Right lobe of liver (tissue), 6 donors: ENCODE data around the gene DNAH8. TPM values are rescaled to one million over a fixed set of nuclear protein-coding genes. Genes with fewer than 3 reads are reported as not detected.

Experiments used
- ATAC-seq, 4 donors: fragments of 200-7000 bp; cut with Tn5 transposase; one replicate each; pipeline ENCODE4 v1.9.1; 2020; ENCODE audit warnings: mild to moderate bottlenecking in 4 of 4, moderate library complexity in 4 of 4
- DNase-seq, 3 donors: peaks; one replicate each; pipeline ENCODE4 v3.0.0-alpha.2; 2020
- H3K27ac ChIP-seq, 3 donors: fragments of 200-600 bp; one replicate each; pipeline ENCODE4 v1.8.0; 2022
- H3K27me3 ChIP-seq, 2 donors: fragments of 200-600 bp; one replicate each; pipeline ENCODE4 v1.8.0; 2022
- H3K36me3 ChIP-seq, 4 donors: fragments of 200-600 bp; sonication (generic) in 1 of 4; one replicate each; pipeline versions ENCODE4 v1.5.1 to v1.8.0; 2017 to 2022; ENCODE audit warnings: control low read depth in 1 of 4
- H3K4me1 ChIP-seq, 4 donors: fragments of 200-600 bp; sonication (generic) in 1 of 4; one replicate each; pipeline versions ENCODE4 v1.5.1 to v1.8.0; 2017 to 2022; ENCODE audit warnings: control low read depth in 1 of 4
- H3K4me3 ChIP-seq, 3 donors: fragments of 200-600 bp; one replicate each; pipeline ENCODE4 v1.8.0; 2022
- H3K9me3 ChIP-seq, 4 donors: fragments of 200-600 bp; sonication (generic) in 1 of 4; one replicate each; pipeline versions ENCODE4 v1.5.1 to v1.8.0; 2017 to 2022; ENCODE audit warnings: control low read depth in 1 of 4
- CTCF ChIP-seq, 4 donors: fragments of 200-600 bp in 3 of 4; fragments of 450-650 bp in 1 of 4; IDR thresholded peaks; one replicate each; pipeline versions ENCODE4 v1.5.1 to v1.8.0; 2016 to 2022; ENCODE audit warnings: antibody characterized with exemption in 4 of 4, mild to moderate bottlenecking in 2 of 4
- POLR2A ChIP-seq: fragments of 450-650 bp; IDR thresholded peaks from one replicate; pipeline ENCODE4 v1.6.1; 2017; ENCODE audit warnings: antibody characterized with exemption, mild to moderate bottlenecking
- WGBS: methylation state at CpG from one replicate; pipeline ENCODE4 v1.1.6; 2018; ENCODE audit warnings: low coverage, low lambda C conversion rate; ENCODE audit not compliant: insufficient coverage; ENCODE audit errors: missing lambda C conversion rate; 5-methylcytosine and 5-hydroxymethylcytosine counted together
- intact Hi-C, 2 donors: fragments of 100-400 bp; cut with DNase I; formaldehyde crosslinking; loops; one replicate each; pipeline versions ENCODE4 v1.11.2 to v1.14.1; 2022
- long read RNA-seq: library from polyadenylated mRNA; unstranded; transcript quantifications from one replicate; pipeline ENCODE4 v2.0.0, GENCODE V29; 2019
- total RNA-seq, 6 experiments: library from RNA; depleted of rRNA in 2 of 6; stranded (reverse); fragments of >200 nt in 2 of 6; fragmentation: NEBNext Ultra II Directional in 3 of 6; extraction: Animal tissue kit (Norgen Biotek cat#: 25700) in 3 of 6; gene quantifications; one replicate each; pipeline versions ENCODE4 v1.1.0 to v1.2.4, GENCODE V29; 2016 to 2023
- donor health status: DM: no; HTN: yes; CAD: no.
- donor health status: DM: no; HTN: no; CAD: no.
- donor health status: DM: no; HTN: no; CAD: no.
- donor health status: DM: no; HTN: yes; CAD: no.
- donor health status: DM: no; HTN: yes; CAD: no.

The DNAH8 gene, protein sequence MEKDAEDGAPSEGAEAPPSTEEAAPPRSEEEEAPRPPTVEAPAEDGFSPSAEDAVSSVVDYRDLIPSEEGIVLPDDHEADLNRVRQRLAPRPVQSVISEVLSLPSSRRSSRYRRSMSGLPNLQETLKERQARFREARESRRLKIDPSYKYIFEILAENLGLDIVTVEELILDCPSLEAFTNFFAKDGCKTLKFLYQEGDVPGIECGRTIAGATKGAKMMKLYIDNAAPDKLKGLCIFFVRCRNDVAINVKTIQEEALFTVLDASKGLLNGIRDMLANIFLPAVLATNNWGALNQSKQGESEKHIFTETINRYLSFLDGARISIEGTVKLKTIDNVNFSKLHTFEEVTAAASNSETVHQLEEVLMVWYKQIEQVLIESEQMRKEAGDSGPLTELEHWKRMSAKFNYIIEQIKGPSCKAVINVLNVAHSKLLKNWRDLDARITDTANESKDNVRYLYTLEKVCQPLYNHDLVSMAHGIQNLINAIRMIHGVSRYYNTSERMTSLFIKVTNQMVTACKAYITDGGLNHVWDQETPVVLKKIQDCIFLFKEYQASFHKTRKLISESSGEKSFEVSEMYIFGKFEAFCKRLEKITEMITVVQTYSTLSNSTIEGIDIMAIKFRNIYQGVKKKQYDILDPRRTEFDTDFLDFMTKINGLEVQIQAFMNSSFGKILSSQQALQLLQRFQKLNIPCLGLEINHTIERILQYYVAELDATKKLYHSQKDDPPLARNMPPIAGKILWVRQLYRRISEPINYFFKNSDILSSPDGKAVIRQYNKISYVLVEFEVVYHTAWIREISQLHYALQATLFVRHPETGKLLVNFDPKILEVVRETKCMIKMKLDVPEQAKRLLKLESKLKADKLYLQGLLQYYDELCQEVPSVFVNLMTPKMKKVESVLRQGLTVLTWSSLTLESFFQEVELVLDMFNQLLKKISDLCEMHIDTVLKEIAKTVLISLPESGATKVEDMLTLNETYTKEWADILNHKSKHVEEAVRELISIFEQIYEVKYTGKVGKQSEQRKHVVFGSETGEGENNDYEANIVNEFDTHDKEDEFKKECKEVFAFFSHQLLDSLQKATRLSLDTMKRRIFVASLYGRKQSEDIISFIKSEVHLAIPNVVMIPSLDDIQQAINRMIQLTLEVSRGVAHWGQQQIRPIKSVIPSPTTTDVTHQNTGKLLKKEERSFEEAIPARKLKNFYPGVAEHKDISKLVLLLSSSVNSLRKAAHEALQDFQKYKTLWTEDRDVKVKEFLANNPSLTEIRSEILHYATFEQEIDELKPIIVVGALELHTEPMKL (N-terminal part only)
- total RNA-seq, result under 1 TPM in 1 of 6 experiments, not detected in 5; 0.02 TPM
- long read RNA-seq, result 0 reads

DNA sequence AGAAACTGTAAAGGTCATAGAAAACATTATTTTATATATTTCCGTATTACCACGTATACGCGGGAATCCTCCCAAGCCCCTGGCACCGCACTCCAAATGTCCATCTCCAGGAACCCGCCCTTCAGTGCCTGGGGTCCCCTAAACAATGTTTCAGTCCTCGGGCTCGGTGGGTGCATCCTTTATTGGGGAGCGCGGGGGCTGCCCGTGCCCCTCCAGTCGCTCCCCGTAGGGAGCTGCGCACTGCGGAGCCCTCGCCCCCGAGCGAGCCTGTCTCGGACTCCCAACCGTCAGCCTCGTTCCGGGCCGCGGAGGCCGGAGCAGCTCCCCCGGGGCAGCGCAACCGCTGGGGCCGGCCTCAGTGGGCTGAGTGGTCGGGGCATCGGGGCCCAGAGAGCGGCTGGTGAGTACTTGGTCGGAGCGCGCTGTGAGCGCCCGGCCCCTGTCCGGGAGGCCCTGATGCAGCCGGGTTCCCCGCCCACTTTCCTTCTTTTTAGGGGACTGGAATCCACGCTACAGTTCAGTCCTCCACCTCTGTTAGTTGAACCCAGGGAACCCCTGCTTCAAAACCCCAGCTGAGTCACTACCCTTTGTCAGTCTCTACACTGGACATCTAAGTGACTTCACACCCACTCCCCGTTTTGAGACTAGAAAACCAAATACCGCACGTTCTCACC lies at the start of gene DNAH8:
Gene DNAH8, plus strand, starts transcription at position 296 of the 674 bp plus-strand sequence. CDS start 7,499 bp downstream, outside the sequence.
- intact Hi-C loops, result no loop called here
- DNase-seq (peak in 1 of 3 donors; percentile 21), ATAC-seq (peak; percentile 19 to 62 (median 40))
- no peaks in the 10 kb centered on the region for H3K36me3 ChIP-seq
- no peaks in the 10 kb centered on the region for H3K4me1 ChIP-seq
- peak within 1 kb of the TSS; percentile 12 to 26 (median 16) for H3K4me3 ChIP-seq
- peaks cover 0 to 12% of the 10 kb centered on the region in 2 donors for H3K27me3 ChIP-seq
- TF ChIP-seq CTCF (IDR thresholded peaks at IDR 0.05), result no peak
- no peak for TF ChIP-seq POLR2A
- 11% methylated on average over 21 of the region's 44 CpGs for WGBS
- H3K27ac ChIP-seq, result no peak within 1 kb of the TSS
- H3K9me3 ChIP-seq, result no peaks in the 10 kb centered on the region

DNA sequence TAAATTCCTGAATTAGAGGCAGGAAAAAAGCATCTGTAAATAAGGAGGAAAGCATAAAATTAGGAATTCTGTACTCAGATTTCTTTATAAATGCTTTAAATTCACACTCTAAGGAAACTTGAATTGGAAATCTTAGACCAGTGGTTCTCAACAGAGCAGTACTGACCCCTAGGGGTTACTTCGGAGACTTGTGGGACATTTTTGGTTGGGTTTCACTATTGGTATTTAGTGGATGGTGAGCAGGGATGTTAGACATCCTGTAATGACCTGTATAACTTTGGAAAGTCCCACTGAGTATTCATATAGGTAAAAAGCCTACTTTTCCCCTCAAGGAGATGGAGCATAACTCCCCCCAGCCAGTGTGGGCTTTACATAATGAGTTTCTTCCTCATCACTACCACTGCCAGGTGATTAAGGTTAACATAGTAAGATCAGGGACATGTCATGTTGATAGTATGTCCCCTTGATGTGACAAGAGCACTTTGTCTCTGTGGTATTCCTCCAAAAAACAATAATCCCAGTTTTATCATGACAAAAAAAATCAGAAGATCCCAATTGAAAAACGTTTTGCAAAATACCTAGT lies 43.1 kb upstream of the DNAH8 start:
- TF ChIP-seq POLR2A, result no peak
- TF ChIP-seq CTCF (IDR thresholded peaks at IDR 0.05), result peak; percentile 56 to 80 (median 76)
- Histone ChIP-seq H3K4me3 (no peak overlapping the region), H3K27me3 (no peaks in the 10 kb centered on the region), H3K27ac (no peak overlapping the region), H3K9me3 (no peaks in the 10 kb centered on the region), H3K4me1 (no peaks in the 10 kb centered on the region), H3K36me3 (peaks cover 0 to 14% (median 2%) of the 10 kb centered on the region in 4 donors)
- WGBS, result 13% methylated on average over 2 of the region's 2 CpGs
- intact Hi-C loops, result no loop called here
- DNase-seq (no peak), ATAC-seq (peak; percentile 84 to 95 (median 88))

DNA sequence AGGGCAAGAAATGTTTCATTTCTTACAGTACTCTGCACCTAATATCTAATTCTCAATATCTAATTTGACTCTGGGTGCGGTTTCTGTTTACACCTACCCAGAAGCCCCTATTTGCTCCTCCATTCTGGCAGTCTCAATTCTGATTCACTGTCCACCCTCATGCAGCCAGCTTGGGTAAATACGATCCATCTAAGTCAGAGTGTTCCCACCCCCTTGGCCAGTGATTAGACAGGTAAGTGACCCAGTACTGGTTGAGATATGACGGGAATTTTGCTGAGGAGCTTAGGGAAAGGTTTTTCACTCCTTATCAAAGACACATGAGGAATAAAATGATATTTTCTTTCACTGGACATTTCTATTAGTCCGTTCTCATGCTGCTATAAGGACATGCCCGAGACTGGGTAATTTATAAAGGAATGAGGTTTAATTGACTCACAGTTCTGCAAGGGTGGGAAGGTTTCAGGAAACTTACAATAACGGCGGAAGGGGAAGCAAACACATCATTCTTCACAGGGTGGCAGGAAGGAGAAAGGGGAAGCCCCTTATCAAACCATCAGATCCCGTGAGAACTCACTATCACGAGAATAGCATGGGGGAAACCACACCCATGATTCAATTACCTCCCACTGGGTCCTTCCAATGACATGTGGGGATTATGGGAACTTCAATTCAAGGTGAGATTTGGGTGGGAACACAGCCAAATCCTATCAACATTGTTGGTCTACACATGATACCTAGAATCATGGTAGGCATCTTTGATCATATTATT lies 41.5 kb upstream of the DNAH8 start:
- H3K36me3 ChIP-seq, result peaks cover 0 to 15% (median 2%) of the 10 kb centered on the region in 4 donors
- no peak overlapping the region for H3K27ac ChIP-seq
- DNase-seq (no peak), ATAC-seq (peak; percentile 27 to 42 (median 36))
- intact Hi-C loops, result no loop called here
- WGBS, result 26% methylated on average over 8 of the region's 9 CpGs
- H3K4me1 ChIP-seq, result no peaks in the 10 kb centered on the region
- no peaks in the 10 kb centered on the region for H3K9me3 ChIP-seq
- H3K4me3 ChIP-seq, result no peak overlapping the region
- H3K27me3 ChIP-seq, result no peaks in the 10 kb centered on the region
- TF ChIP-seq POLR2A (no peak), CTCF (IDR thresholded peaks at IDR 0.05) (no peak)
